Natural killer cell (primary cell): ENCODE measurements around the gene AFG3L2. TPM values are rescaled to one million over a fixed set of nuclear protein-coding genes. Genes with fewer than 3 reads are reported as not detected.

ENCODE experiments used
- ATAC-seq, 3 donors: fragments of 150-1000 bp in 2 of 3; fragments of 200-7000 bp in 1 of 3; cut with Tn5 transposase; 1 replicate in 1 of 3; 2 replicates in 2 of 3; pipeline ENCODE4 v1.10.0; 2021; ENCODE audit warnings: mild to moderate bottlenecking in 2 of 3, moderate library complexity in 2 of 3
- DNase-seq, 2 donors: peaks; one replicate each; pipeline versions ENCODE4 v3.0.0 to v3.0.0-alpha.2; 2013 to 2021; ENCODE audit warnings: mixed read lengths in 1 of 2
- H3K27ac ChIP-seq: one replicate; pipeline ENCODE4 v1.5.1; 2013; ENCODE audit warnings: mild to moderate bottlenecking, low read length
- H3K27me3 ChIP-seq: one replicate; pipeline ENCODE4 v1.6.1; 2013; ENCODE audit warnings: low read length; ENCODE audit not compliant: control insufficient read depth, insufficient read depth
- H3K36me3 ChIP-seq: one replicate; pipeline ENCODE4 v1.6.1; 2013; ENCODE audit warnings: low read length; ENCODE audit not compliant: control insufficient read depth, insufficient read depth
- H3K4me1 ChIP-seq: one replicate; pipeline ENCODE4 v1.6.1; 2013; ENCODE audit warnings: low read length; ENCODE audit not compliant: control insufficient read depth, insufficient read depth
- H3K4me3 ChIP-seq: one replicate; pipeline ENCODE4 v1.5.1; 2013; ENCODE audit warnings: low read length
- H3K9me3 ChIP-seq: one replicate; pipeline ENCODE4 v1.6.1; 2013; ENCODE audit warnings: low read length; ENCODE audit not compliant: control insufficient read depth, insufficient read depth
- H3K27ac Mint-ChIP-seq, 2 donors: one replicate each; pipeline ENCODE4 v1.8.0; 2022; ENCODE audit warnings: mild to moderate bottlenecking in 2 of 2, mixed read lengths in 2 of 2, moderate library complexity in 1 of 2
- H3K27me3 Mint-ChIP-seq, 2 donors: one replicate each; pipeline ENCODE4 v1.8.0; 2022; ENCODE audit warnings: low read depth in 2 of 2, mixed read lengths in 2 of 2
- H3K36me3 Mint-ChIP-seq: one replicate; pipeline ENCODE4 v1.8.0; 2022; ENCODE audit warnings: mixed read lengths
- H3K4me1 Mint-ChIP-seq, 2 donors: one replicate each; pipeline ENCODE4 v1.8.0; 2022; ENCODE audit warnings: mixed read lengths in 2 of 2
- H3K4me3 Mint-ChIP-seq: one replicate; pipeline ENCODE4 v1.8.0; 2022; ENCODE audit warnings: mild to moderate bottlenecking, moderate library complexity, mixed read lengths
- H3K9me3 Mint-ChIP-seq, 2 donors: one replicate each; pipeline ENCODE4 v1.8.0; 2022; ENCODE audit warnings: mixed read lengths in 2 of 2
- CTCF ChIP-seq: fragments of 200-600 bp; IDR thresholded peaks from one replicate; pipeline ENCODE4 v1.8.0; 2022; ENCODE audit warnings: antibody characterized with exemption
- WGBS: methylation state at CpG from one replicate; pipeline ENCODE4 v1.1.7; 2013; ENCODE audit warnings: missing lambda C conversion rate; ENCODE audit not compliant: insufficient coverage; 5-methylcytosine and 5-hydroxymethylcytosine counted together
- intact Hi-C: fragments of 100-400 bp; cut with micrococcal nuclease; formaldehyde crosslinking; loops from one replicate; pipeline ENCODE4 v1.14.2; 2022
- total RNA-seq, 4 donors: library from RNA; stranded (reverse); fragments of 120-200 nt in 1 of 4; gene quantifications; one replicate each; pipeline versions ENCODE4 v1.2.3 to v1.2.4, GENCODE V29; 2013 to 2022

The AFG3L2 gene
- total RNA-seq, 3 donors from 2014 or later (not counting 1 experiment from before 2014, with no cell fraction given), result 31.9 to 36.4 (median 35.9) TPM

GRCh38 chr18:12397254-12397653 is 20.2 kb upstream of the AFG3L2 start:
- peaks cover 2% of the 10 kb centered on the region for H3K27me3 ChIP-seq
- no peaks in the 10 kb centered on the region for H3K4me1 ChIP-seq
- ATAC-seq (no peak), DNase-seq (no peak)
- 89% methylated on average over 9 of the region's 9 CpGs for WGBS
- H3K36me3 Mint-ChIP-seq, result no peaks in the 10 kb centered on the region
- no peak overlapping the region for H3K27ac ChIP-seq
- intact Hi-C loops, result no loop called here
- peaks cover 13 to 31% of the 10 kb centered on the region in 2 donors for H3K27me3 Mint-ChIP-seq
- H3K9me3 ChIP-seq, result no peaks in the 10 kb centered on the region
- no peak overlapping the region for H3K27ac Mint-ChIP-seq
- no peaks in the 10 kb centered on the region for H3K9me3 Mint-ChIP-seq
- H3K4me3 ChIP-seq, result no peak overlapping the region
- TF ChIP-seq CTCF, result no peak
- H3K4me1 Mint-ChIP-seq, result no peaks in the 10 kb centered on the region
- H3K36me3 ChIP-seq, result no peaks in the 10 kb centered on the region
- no peak overlapping the region for H3K4me3 Mint-ChIP-seq

GRCh38 chr18:12394428-12394827 is 17.4 kb upstream of the AFG3L2 start:
- WGBS, result 55% methylated on average over 8 of the region's 8 CpGs
- peak in 1 of 2 donors; percentile 30 for DNase-seq

GRCh38 chr18:12393998-12394397 is 17.0 kb upstream of the AFG3L2 start:
- H3K9me3 Mint-ChIP-seq, result no peaks in the 10 kb centered on the region
- ATAC-seq (no peak), DNase-seq (no peak)
- Histone ChIP-seq H3K36me3 (no peaks in the 10 kb centered on the region), H3K4me3 (no peak overlapping the region), H3K27ac (no peak overlapping the region), H3K27me3 (peaks cover 2% of the 10 kb centered on the region), H3K4me1 (no peaks in the 10 kb centered on the region), H3K9me3 (no peaks in the 10 kb centered on the region)
- no peak overlapping the region for H3K4me3 Mint-ChIP-seq
- intact Hi-C loops, result loop anchor here (5.0 kb wide), 1 partner anchor 538 kb away; no protein-coding TSS in a partner anchor
- H3K27me3 Mint-ChIP-seq, result peaks cover 10 to 22% of the 10 kb centered on the region in 2 donors
- H3K4me1 Mint-ChIP-seq, result no peaks in the 10 kb centered on the region
- WGBS, result 77% methylated on average over 6 of the region's 6 CpGs
- TF ChIP-seq CTCF, result no peak
- no peaks in the 10 kb centered on the region for H3K36me3 Mint-ChIP-seq
- no peak overlapping the region for H3K27ac Mint-ChIP-seq

More at GRCh38 chr18:12394428-12394827, 17.4 kb upstream of the AFG3L2 start:
- no peak overlapping the region for H3K4me3 Mint-ChIP-seq
- no peaks in the 10 kb centered on the region for H3K9me3 ChIP-seq
- H3K36me3 Mint-ChIP-seq, result no peaks in the 10 kb centered on the region
- no peaks in the 10 kb centered on the region for H3K36me3 ChIP-seq
- H3K4me1 ChIP-seq, result no peaks in the 10 kb centered on the region
- no peak overlapping the region for H3K27ac Mint-ChIP-seq
- TF ChIP-seq CTCF, result no peak
- H3K27me3 Mint-ChIP-seq, result peaks cover 10 to 23% of the 10 kb centered on the region in 2 donors
- no peak overlapping the region for H3K27ac ChIP-seq
- H3K9me3 Mint-ChIP-seq, result no peaks in the 10 kb centered on the region
- ATAC-seq, result no peak
- intact Hi-C loops, result loop anchor here (5.0 kb wide), 1 partner anchor 538 kb away; no protein-coding TSS in a partner anchor
- H3K4me3 ChIP-seq, result no peak overlapping the region
- peaks cover 2% of the 10 kb centered on the region for H3K27me3 ChIP-seq
- no peaks in the 10 kb centered on the region for H3K4me1 Mint-ChIP-seq

- Mint-ChIP-seq H3K27me3 (peaks cover 10 to 17% of the 10 kb centered on the region in 2 donors), H3K27ac (no peak overlapping the region), H3K4me3 (no peak overlapping the region), H3K4me1 (no peaks in the 10 kb centered on the region), H3K9me3 (no peaks in the 10 kb centered on the region), H3K36me3 (no peaks in the 10 kb centered on the region)
- DNase-seq (no peak), ATAC-seq (no peak)
- no peaks in the 10 kb centered on the region for H3K9me3 ChIP-seq
- H3K4me1 ChIP-seq, result no peaks in the 10 kb centered on the region
- no peak overlapping the region for H3K27ac ChIP-seq
- peaks cover 2% of the 10 kb centered on the region for H3K27me3 ChIP-seq
- intact Hi-C loops, result loop anchor here (5.0 kb wide), 1 partner anchor 539 kb away; no protein-coding TSS in a partner anchor
- no peak for TF ChIP-seq CTCF
- H3K4me3 ChIP-seq, result no peak overlapping the region
- 100% methylated on average over 2 of the region's 3 CpGs for WGBS
- H3K36me3 ChIP-seq, result no peaks in the 10 kb centered on the region
Observed at GRCh38 chr18:12393510-12393909, 16.5 kb upstream of the AFG3L2 start.
